GM12892 (cell line): ENCODE measurements around the gene APBA2.

ENCODE experiments used
- POLR2A ChIP-seq: IDR thresholded peaks from 2 replicates; pipeline ENCODE4 v1.6.1; 2011; ENCODE audit warnings: low read depth, low read length, control low read depth
- POLR2AphosphoS5 ChIP-seq: IDR thresholded peaks from 2 replicates; pipeline ENCODE4 v1.6.1; 2011; ENCODE audit warnings: low read depth, low read length, control low read depth
- TAF1 ChIP-seq: IDR thresholded peaks from 2 replicates; pipeline ENCODE4 v1.6.1; 2011; ENCODE audit warnings: low read depth, mild to moderate bottlenecking, control low read depth, low read length, borderline replicate concordance

GRCh38 chr15:28909958-28910500 is 24.3 kb downstream of the APBA2 start:
- TF ChIP-seq POLR2AphosphoS5 (no peak), POLR2A (no peak), TAF1 (no peak)
